HUES6 (cell line): ENCODE measurements around the gene TXNL4A.

Source experiments
- H3K27ac ChIP-seq: 2 replicates; pipeline ENCODE4 v1.7.0; 2013; ENCODE audit warnings: low read depth, mild to moderate bottlenecking, low read length, inconsistent platforms
- H3K27me3 ChIP-seq: 2 replicates; pipeline ENCODE4 v1.6.1; 2013; ENCODE audit warnings: low read length; ENCODE audit not compliant: control insufficient read depth, insufficient read depth
- H3K36me3 ChIP-seq: 2 replicates; pipeline ENCODE4 v1.6.1; 2013; ENCODE audit warnings: low read length; ENCODE audit not compliant: control insufficient read depth, insufficient read depth
- H3K4me1 ChIP-seq: 2 replicates; pipeline ENCODE4 v1.6.1; 2013; ENCODE audit warnings: low read length; ENCODE audit not compliant: control insufficient read depth, insufficient read depth
- H3K4me3 ChIP-seq: 2 replicates; pipeline ENCODE4 v1.5.1; 2013; ENCODE audit warnings: low read depth, low read length
- H3K9ac ChIP-seq: one replicate; pipeline ENCODE4 v1.6.1; 2013; ENCODE audit warnings: mild to moderate bottlenecking, low read length
- H3K9me3 ChIP-seq: 2 replicates; pipeline ENCODE4 v1.6.1; 2013; ENCODE audit warnings: low read depth, low read length; ENCODE audit not compliant: control insufficient read depth, insufficient read depth

TXNL4A gene

GRCh38 chr18:79939096-79939495 is 49.3 kb downstream of the TXNL4A start:
- no peaks in the 10 kb centered on the region for H3K27me3 ChIP-seq
- H3K9ac ChIP-seq, result no peak overlapping the region
- no peak overlapping the region for H3K4me3 ChIP-seq
- H3K4me1 ChIP-seq, result no peaks in the 10 kb centered on the region
- H3K36me3 ChIP-seq, result peaks cover 20% of the 10 kb centered on the region
- H3K27ac ChIP-seq, result no peak overlapping the region
- peaks cover 12% of the 10 kb centered on the region; the same call in 1 of the 2 replicates for H3K9me3 ChIP-seq

GRCh38 chr18:79938196-79938595 is 50.2 kb downstream of the TXNL4A start:
- Histone ChIP-seq H3K27me3 (no peaks in the 10 kb centered on the region), H3K36me3 (peaks cover 20% of the 10 kb centered on the region), H3K9ac (no peak overlapping the region), H3K27ac (no peak overlapping the region), H3K4me1 (no peaks in the 10 kb centered on the region), H3K9me3 (peaks cover 14% of the 10 kb centered on the region; the same call in 1 of the 2 replicates), H3K4me3 (no peak overlapping the region)

- Histone ChIP-seq H3K9ac (no peak overlapping the region), H3K36me3 (peaks cover 20% of the 10 kb centered on the region), H3K4me1 (no peaks in the 10 kb centered on the region), H3K4me3 (no peak overlapping the region), H3K9me3 (peaks cover 19% of the 10 kb centered on the region; the same call in 1 of the 2 replicates), H3K27ac (no peak overlapping the region), H3K27me3 (no peaks in the 10 kb centered on the region)
These were observed 51.1 kb downstream of the TXNL4A start for GRCh38 chr18:79937103-79937860.

- Histone ChIP-seq H3K36me3 (peaks cover 16% of the 10 kb centered on the region), H3K9me3 (peaks cover 22% of the 10 kb centered on the region; the same call in 1 of the 2 replicates), H3K27ac (no peak overlapping the region), H3K27me3 (no peaks in the 10 kb centered on the region), H3K9ac (no peak overlapping the region), H3K4me3 (no peak overlapping the region), H3K4me1 (no peaks in the 10 kb centered on the region)
These were observed 51.7 kb downstream of the TXNL4A start for GRCh38 chr18:79936641-79937040.

- Histone ChIP-seq H3K36me3 (peaks cover 11% of the 10 kb centered on the region), H3K4me1 (no peaks in the 10 kb centered on the region), H3K4me3 (no peak overlapping the region), H3K27me3 (no peaks in the 10 kb centered on the region), H3K9me3 (peaks cover 29% of the 10 kb centered on the region), H3K9ac (no peak overlapping the region), H3K27ac (no peak overlapping the region)
These were observed 52.4 kb downstream of the TXNL4A start for GRCh38 chr18:79935925-79936324.

- H3K27me3 ChIP-seq, result no peaks in the 10 kb centered on the region
- H3K4me3 ChIP-seq, result no peak overlapping the region
- H3K27ac ChIP-seq, result no peak overlapping the region
- no peak overlapping the region for H3K9ac ChIP-seq
- H3K4me1 ChIP-seq, result no peaks in the 10 kb centered on the region
- H3K9me3 ChIP-seq, result peaks cover 32% of the 10 kb centered on the region
- peaks cover 11% of the 10 kb centered on the region for H3K36me3 ChIP-seq
These were observed 52.9 kb downstream of the TXNL4A start for GRCh38 chr18:79935499-79935898.

- Histone ChIP-seq H3K36me3 (peaks cover 11% of the 10 kb centered on the region), H3K27me3 (no peaks in the 10 kb centered on the region), H3K9me3 (peaks cover 34% of the 10 kb centered on the region), H3K27ac (no peak overlapping the region), H3K9ac (no peak overlapping the region), H3K4me3 (no peak overlapping the region), H3K4me1 (no peaks in the 10 kb centered on the region)
These were observed 53.3 kb downstream of the TXNL4A start for GRCh38 chr18:79935098-79935480.

- H3K9ac ChIP-seq, result no peak overlapping the region
- H3K4me1 ChIP-seq, result no peaks in the 10 kb centered on the region
- H3K9me3 ChIP-seq, result peaks cover 40% of the 10 kb centered on the region
- H3K4me3 ChIP-seq, result no peak overlapping the region
- H3K27ac ChIP-seq, result no peak overlapping the region
- H3K27me3 ChIP-seq, result no peaks in the 10 kb centered on the region
- H3K36me3 ChIP-seq, result peaks cover 11% of the 10 kb centered on the region
These were observed 53.9 kb downstream of the TXNL4A start for GRCh38 chr18:79934311-79935097.

- Histone ChIP-seq H3K9me3 (peaks cover 44% of the 10 kb centered on the region), H3K4me3 (no peak overlapping the region), H3K36me3 (peaks cover 11% of the 10 kb centered on the region), H3K27ac (no peak overlapping the region), H3K4me1 (no peaks in the 10 kb centered on the region), H3K9ac (no peak overlapping the region), H3K27me3 (no peaks in the 10 kb centered on the region)
These were observed 54.6 kb downstream of the TXNL4A start for GRCh38 chr18:79933765-79934164.

GRCh38 chr18:79932907-79933306 is 55.5 kb downstream of the TXNL4A start:
- Histone ChIP-seq H3K27me3 (no peaks in the 10 kb centered on the region), H3K9me3 (peaks cover 47% of the 10 kb centered on the region), H3K4me1 (no peaks in the 10 kb centered on the region), H3K4me3 (no peak overlapping the region), H3K27ac (no peak overlapping the region), H3K9ac (no peak overlapping the region), H3K36me3 (peaks cover 11% of the 10 kb centered on the region)

GRCh38 chr18:79931475-79931874 is 56.9 kb downstream of the TXNL4A start:
- H3K27me3 ChIP-seq, result no peaks in the 10 kb centered on the region
- no peak overlapping the region for H3K4me3 ChIP-seq
- peaks cover 47% of the 10 kb centered on the region for H3K9me3 ChIP-seq
- H3K4me1 ChIP-seq, result no peaks in the 10 kb centered on the region; the same call in 1 of the 2 replicates
- H3K36me3 ChIP-seq, result peaks cover 11% of the 10 kb centered on the region
- H3K9ac ChIP-seq, result no peak overlapping the region
- no peak overlapping the region for H3K27ac ChIP-seq
